HG02943 (cell line): Measurements from ENCODE around the gene UBXN10.
"Not testable (repeated sequence)": the region's sequence is repeated elsewhere in the genome, so short reads cannot be mapped to it uniquely, and the experiment has no call there.

Experiments used
- ATAC-seq: cut with Tn5 transposase; IDR thresholded peaks from one replicate; pipeline ENCODE4 v1.9.1; 2021; ENCODE audit warnings: mild to moderate bottlenecking, low read depth, moderate library complexity; ENCODE audit not compliant: unreplicated experiment

UBXN10 gene

GRCh38 chr1:20198918-20199317, 13.0 kb downstream of the UBXN10 start:
- ATAC-seq, result no peak

- no peak for ATAC-seq
Observed at GRCh38 chr1:20199403-20199802, 13.5 kb downstream of the UBXN10 start.

- no peak for ATAC-seq
Observed at GRCh38 chr1:20199840-20200239, 13.9 kb downstream of the UBXN10 start.

GRCh38 chr1:20200966-20201365, 15.1 kb downstream of the UBXN10 start:
- ATAC-seq, result no peak

GRCh38 chr1:20202166-20202565, 16.3 kb downstream of the UBXN10 start:
- ATAC-seq, result no peak

- ATAC-seq, result no peak
Observed at GRCh38 chr1:20207546-20207945, 21.6 kb downstream of the UBXN10 start.

- no peak for ATAC-seq
Observed at GRCh38 chr1:20209471-20209870, 23.6 kb downstream of the UBXN10 start.

GRCh38 chr1:20210736-20211460, 25.0 kb downstream of the UBXN10 start:
- no peak for ATAC-seq

GRCh38 chr1:20211511-20211931, 25.6 kb downstream of the UBXN10 start:
- ATAC-seq, result no peak

- no peak for ATAC-seq
Observed at GRCh38 chr1:20212085-20212684, 26.3 kb downstream of the UBXN10 start.

GRCh38 chr1:20212685-20213331, 26.9 kb downstream of the UBXN10 start:
- no peak for ATAC-seq

- ATAC-seq, result no peak
Observed at GRCh38 chr1:20215716-20216115, 29.8 kb downstream of the UBXN10 start.

- no peak for ATAC-seq
Observed at GRCh38 chr1:20216574-20216973, 30.7 kb downstream of the UBXN10 start.

GRCh38 chr1:20219053-20219452, 33.2 kb downstream of the UBXN10 start:
- not testable (repeated sequence) for ATAC-seq

GRCh38 chr1:20220036-20220435, 34.1 kb downstream of the UBXN10 start:
- ATAC-seq, result no peak

GRCh38 chr1:20223106-20223505, 37.2 kb downstream of the UBXN10 start:
- ATAC-seq, result no peak

- no peak for ATAC-seq
Observed at GRCh38 chr1:20223551-20224419, 37.9 kb downstream of the UBXN10 start.

- ATAC-seq, result no peak
Observed at GRCh38 chr1:20224546-20224945, 38.6 kb downstream of the UBXN10 start.

GRCh38 chr1:20227704-20228103, 41.8 kb downstream of the UBXN10 start:
- ATAC-seq, result no peak

- no peak for ATAC-seq
Observed at GRCh38 chr1:20228314-20228825, 42.5 kb downstream of the UBXN10 start.

GRCh38 chr1:20229171-20229570, 43.3 kb downstream of the UBXN10 start:
- no peak for ATAC-seq
